ENCODE data around the gene DMWD.

The DMWD gene

DNA sequence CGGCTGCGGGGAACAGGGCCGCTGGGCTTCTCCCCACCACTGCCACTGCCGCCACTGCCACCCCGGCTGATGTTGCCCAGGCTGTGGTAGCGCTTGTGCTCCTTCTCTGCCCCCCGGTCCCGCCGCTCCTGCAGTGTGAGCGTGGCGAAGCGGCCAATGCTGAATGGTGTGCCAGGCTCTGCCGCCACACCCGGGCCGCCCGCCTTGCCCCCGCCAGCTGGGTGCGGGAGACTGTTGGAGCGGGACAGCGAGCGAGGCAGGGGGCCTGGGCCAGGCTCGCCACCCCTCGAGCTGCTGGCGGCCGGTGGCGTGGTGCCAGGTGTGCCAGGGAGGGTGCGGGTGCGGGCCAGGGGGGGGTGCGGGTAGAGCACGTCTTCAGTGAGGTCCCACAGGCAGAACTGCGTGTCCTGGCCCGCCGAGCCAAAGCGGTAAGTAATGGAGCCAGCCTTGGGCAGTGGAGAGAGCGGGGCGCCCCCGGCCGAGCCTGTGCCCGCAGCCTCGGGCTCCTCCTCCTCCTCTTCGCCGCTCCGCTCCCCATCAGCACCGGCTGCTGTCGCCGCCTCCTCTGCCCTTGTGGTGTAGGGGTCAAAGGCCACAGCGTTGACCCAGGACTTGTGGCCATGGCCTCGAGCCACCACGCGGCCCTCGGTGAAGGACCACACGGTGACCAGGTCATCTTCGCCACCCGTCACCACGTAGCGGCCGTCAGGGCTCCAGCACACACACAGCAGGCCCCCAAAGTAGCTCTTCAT lies 6.7 kb downstream of the DMWD start:
- DNase-seq = no peak

GRCh38 chr19:45785097-45785496 lies 7.5 kb downstream of the DMWD start:
- no peak for DNase-seq

DNA sequence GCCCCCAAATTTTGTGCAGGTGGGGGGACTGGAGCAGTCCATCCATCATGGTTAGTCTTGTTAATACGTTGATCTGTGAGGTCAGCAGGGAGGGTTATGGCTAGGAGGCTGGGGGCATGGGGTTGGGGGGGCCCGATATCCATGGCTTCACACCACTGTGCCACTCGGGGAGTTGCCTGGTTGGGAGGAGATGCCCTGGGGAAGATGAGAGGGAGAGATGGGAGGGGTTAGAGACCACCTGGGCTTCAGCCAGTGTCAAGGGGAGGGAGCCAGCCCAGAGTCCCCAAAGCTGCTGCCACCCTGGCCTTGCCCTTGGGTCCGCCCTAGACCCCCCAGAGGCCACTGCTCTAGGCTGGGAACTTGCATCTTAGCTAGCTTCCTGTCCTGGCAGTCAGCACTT lies 8.5 kb downstream of the DMWD start:
- no peak for DNase-seq

- DNase-seq = no peak
Measured at GRCh38 chr19:45782820-45783785, 9.5 kb downstream of the DMWD start.

DNA sequence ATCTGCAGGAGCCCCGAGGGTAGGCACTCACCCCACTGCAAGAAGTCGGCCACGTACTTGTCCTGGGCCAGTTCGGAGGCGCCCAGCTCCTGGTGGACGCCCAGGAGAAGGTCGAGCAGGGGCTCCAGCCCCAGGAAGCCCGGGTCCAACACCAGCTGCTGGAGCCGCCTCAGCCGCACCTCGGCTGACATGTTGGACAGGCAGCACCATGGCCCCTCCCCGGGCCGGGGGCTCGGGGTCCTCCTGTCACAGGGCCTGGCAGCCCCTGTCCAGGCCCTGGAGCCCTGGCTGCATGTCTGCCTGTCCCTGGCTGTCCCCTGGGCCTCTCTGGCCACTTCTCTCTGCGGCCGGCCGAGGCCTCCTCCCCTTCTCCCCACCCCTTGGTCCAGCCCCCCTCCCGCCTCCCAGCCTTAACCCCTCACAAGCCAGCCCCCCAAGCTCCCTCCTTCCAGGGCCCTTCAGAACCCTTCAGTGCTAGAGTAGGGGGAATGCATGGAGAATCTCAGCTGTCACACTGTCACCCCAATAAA lies 10.4 kb downstream of the DMWD start, which contains the start of gene DMPK:
TSS of gene DMPK (minus strand) at position 329 of the 530 bp plus-strand sequence. CDS start at position 191, 138 bp downstream.
- no peak for DNase-seq

DNA sequence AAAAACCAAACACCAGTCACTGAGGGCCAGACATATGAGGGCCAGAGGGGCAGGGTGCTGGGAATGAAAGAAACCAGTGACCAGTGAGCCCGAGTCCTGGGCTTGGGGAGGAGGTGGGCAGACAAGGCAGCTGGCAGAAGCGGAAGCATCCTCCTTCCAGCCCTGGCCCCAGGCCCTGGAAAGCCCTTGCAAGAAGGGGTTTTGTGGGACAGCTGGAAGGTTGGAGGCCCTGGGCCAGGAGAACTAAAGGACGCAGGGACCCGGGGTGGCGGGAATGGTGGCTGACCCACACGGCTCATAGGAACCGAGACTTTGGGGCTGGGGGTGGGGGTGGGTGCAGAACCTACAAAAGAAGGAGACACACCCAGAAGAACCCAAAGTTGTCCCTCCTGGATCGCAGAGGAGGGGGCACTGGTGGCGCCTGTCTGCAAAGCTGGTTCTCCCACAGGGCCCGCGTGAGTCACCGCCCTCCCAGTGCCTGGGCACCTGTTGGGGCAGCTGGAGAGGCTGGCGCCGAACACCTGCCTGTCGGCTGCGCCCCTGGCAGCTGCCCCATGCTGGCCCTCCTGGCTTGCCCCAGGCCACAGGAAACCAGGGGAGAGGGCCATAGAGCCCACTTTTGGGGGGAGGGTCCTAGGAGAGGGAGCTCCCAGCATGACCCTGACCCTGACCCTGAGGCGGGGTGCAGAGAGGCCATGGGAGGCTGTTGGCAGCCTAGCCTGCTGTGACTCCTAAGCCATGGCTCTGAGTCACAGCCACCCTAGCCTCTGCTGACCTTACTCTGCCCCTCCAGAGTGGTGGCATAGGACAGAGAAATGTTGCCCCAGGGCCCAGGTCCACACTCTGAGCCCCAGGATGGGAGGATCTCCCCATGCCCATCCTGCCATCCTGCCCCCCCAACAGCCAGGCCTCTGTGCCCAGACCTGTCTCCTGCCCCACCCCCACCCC lies 11.2 kb downstream of the DMWD start:
- DNase-seq = no peak

DNA sequence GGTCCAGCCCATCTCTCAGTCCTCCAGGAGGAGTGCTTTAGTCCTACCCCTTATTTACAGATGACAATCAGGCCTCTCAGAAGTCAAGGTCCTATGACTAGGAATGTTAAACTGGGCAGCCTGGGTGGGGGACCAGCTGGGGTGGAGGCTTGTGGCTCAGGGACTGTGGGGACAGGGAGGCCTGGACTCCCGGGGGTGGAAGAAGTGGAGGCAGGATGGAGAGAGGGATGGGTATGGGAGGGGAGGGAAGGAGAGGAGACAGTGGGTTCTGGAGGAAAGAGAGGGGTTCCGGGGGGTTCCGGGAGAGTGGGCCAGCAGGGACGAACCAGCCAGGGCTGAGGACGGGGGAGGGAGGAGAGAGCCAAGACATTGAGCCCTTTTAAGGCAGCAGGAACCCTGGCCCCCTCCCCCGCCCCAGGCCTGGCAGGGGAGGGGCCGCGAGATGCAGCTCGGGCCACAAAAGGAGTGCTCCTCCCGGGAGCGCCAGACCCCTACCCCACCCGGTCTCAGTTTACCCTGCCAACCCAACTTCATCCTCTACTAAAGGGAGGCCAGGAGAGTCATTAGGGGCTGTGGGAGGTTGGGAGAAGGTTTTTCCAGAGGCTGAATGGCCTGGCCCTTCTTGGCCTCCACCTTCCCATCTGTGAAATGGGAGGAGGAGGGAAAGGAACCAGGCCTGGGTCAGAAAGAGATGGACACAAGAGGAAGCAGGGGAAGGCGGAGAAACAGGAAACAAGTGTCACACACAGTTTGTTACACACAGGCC lies 12.0 kb downstream of the DMWD start:
- DNase-seq = no peak

DNA sequence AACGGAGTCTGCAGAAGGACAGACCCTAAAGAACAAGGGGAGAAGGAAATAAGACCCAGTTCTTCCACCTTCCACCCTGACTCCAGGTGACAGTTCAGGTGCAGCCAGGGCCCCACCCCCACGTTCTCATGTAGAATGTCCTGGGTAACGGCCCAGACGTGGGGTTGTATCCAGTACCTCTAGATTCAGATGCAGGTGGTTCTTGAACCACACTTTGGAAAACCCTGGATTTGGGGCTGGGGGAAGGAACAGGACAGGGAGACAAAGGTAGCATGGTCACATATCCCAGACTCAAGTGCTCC lies 12.5 kb downstream of the DMWD start:
- no peak for DNase-seq

DNA sequence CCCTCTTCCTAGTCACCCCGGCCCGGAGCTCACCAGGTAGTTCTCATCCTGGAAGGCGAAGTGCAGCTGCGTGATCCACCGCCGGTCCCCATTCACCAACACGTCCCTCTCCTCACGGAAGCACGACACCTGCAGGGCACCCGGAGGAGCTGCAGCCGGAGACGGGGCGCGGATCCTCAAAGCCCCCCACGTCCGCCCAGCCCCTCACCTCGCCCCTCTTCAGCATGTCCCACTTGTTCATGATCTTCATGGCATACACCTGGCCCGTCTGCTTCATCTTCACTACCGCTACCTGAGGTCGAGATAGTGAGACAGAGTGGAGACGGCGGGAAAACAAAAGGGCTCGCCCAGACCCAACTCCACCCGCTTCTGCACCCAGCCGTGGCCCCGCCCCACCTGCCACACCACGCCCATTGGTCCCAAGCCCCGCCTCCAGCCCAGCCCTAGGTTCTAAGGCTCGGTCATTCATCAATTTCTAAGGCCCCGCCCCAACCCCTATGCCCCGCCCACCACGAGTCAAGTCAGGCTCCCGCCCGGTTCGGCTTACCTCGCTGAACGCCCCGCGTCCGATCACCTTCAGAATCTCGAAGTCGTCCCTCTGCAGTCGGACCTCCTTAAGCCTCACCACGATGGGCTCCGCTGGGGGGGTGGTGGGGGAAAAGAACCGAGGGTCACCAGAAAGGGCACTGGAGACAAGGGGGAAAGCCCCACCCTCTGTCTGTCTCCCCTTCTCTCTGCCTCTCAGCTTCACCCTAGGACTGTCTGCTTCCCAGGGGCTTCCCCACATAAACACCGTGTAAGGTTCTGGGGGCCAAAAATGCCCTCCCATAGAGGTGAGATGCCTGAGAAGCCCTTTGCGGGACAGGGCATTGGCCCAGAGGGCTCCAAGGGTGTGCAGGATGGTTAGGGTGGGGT lies 13.2 kb downstream of the DMWD start:
- DNase-seq = peak; percentile 80

- no peak for DNase-seq
Measured at GRCh38 chr19:45778010-45778661, 14.5 kb downstream of the DMWD start.

GRCh38 chr19:45777395-45777961 lies 15.2 kb downstream of the DMWD start:
- no peak for DNase-seq

DNA sequence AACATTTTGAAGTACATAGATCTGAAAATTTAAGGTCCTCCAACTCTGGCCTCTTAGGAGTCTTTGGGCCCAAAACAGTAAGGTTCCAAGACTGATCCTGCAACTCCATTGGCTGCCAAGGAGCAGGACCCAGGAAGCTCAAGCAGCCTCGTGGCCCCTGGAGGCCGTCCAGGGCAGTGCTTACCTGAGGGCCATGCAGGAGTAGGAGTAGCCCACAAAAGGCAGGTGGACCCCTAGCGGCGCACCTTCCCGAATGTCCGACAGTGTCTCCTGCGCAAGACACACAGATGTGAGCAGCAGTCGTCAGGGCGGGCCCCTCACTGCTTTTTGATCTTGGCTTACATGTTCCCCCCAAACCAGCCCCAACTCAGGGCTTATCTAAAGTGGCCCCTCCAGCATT lies 17.9 kb downstream of the DMWD start:
- DNase-seq = no peak

DNA sequence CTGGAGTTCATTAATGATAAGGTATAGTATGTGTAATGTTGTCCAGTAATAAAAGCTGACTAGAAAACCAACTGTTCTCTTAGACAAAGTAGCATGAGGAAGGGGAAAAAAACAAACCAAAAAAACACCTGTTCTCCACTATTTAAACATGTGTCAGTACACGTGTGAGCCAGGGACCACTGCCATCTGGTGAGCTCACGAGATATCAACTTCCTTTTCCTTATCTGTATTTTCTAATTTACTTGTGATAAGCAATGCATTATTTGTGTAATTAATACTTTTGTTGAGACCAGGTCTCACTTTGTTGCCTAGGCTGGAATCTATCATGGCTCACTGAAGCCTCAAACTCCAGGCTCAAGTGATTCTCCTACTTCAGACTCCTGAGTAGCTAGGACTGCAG lies 19.3 kb downstream of the DMWD start:
- DNase-seq = no peak

GRCh38 chr19:45772912-45773311 lies 19.7 kb downstream of the DMWD start:
- DNase-seq = no peak

- DNase-seq = no peak
Measured at GRCh38 chr19:45772130-45772840, 20.4 kb downstream of the DMWD start.

GRCh38 chr19:45771311-45771933 lies 21.2 kb downstream of the DMWD start:
- no peak for DNase-seq

GRCh38 chr19:45770192-45771101 lies 22.2 kb downstream of the DMWD start:
- peak; percentile 88 for DNase-seq

GRCh38 chr19:45769821-45770191 lies 22.8 kb downstream of the DMWD start:
- peak; percentile 53 for DNase-seq

Data from activated CD4-positive, alpha-beta T cell treated with anti-CD3 and anti-CD28 coated beads, Interleukin-2, amount 50 U/mL, for 1 hour (primary cell).